Activated T-helper 2 cell treated with anti-CD3 and anti-CD28 coated beads, Interferon-gamma antibody, Interleukin-2, Interleukin-4, amounts not matched to agents 10 μg/mL and 5 μg/mL and 100 μg/mL, durations not matched to agents 14 hours and 24 hours and 36 hours (primary cell): ENCODE results near the gene PLEKHA1. TPM values are rescaled to one million over a fixed set of nuclear protein-coding genes. Genes with fewer than 3 reads are reported as not detected.

Source experiments
- DNase-seq: peaks from one replicate; pipeline ENCODE4 v3.0.0; 2021; ENCODE audit warnings: low spot score
- H3K27ac Mint-ChIP-seq: one replicate; pipeline ENCODE4 v1.8.0; 2021; ENCODE audit warnings: mixed read lengths
- H3K27me3 Mint-ChIP-seq: one replicate; pipeline ENCODE4 v1.8.0; 2021; ENCODE audit warnings: low read depth, mixed read lengths
- H3K36me3 Mint-ChIP-seq: one replicate; pipeline ENCODE4 v1.8.0; 2021; ENCODE audit warnings: low read depth, mixed read lengths
- H3K4me1 Mint-ChIP-seq: one replicate; pipeline ENCODE4 v1.8.0; 2021; ENCODE audit warnings: low read depth, mixed read lengths
- H3K4me3 Mint-ChIP-seq: one replicate; pipeline ENCODE4 v1.8.0; 2021; ENCODE audit warnings: low read depth, mild to moderate bottlenecking, moderate library complexity, mixed read lengths
- H3K9me3 Mint-ChIP-seq: one replicate; pipeline ENCODE4 v1.8.0; 2021; ENCODE audit warnings: mixed read lengths
- intact Hi-C: fragments of 100-400 bp; cut with micrococcal nuclease; formaldehyde crosslinking; loops from one replicate; pipeline ENCODE4 v1.15.1; 2023
- total RNA-seq: library from RNA; stranded (reverse); gene quantifications from 2 replicates; pipeline ENCODE4 v1.2.3, GENCODE V29; 2022

Gene PLEKHA1
- total RNA-seq, 1 donor from 2014 or later, result 4.5 TPM

GRCh38 chr10:122373721-122374120 lies 787 bp upstream of the PLEKHA1 start:
- Mint-ChIP-seq H3K27me3 (peaks cover 59% of the 10 kb centered on the region), H3K27ac (no peak overlapping the region), H3K36me3 (no peaks in the 10 kb centered on the region), H3K9me3 (no peaks in the 10 kb centered on the region), H3K4me1 (peaks cover 24% of the 10 kb centered on the region), H3K4me3 (peak overlapping the region; percentile 77)
- intact Hi-C loops, result loop anchor here (2.0 to 10.0 kb wide), 5 partner anchors 43 to 781 kb away; partner anchors contain the start of genes ACADSB, ATE1, BUB3 and IKZF5
- no peak for DNase-seq

GRCh38 chr10:122374859-122375678 lies 561 bp downstream of the PLEKHA1 start:
- peak overlapping the region; percentile 91 for H3K27ac Mint-ChIP-seq
- peaks cover 59% of the 10 kb centered on the region for H3K27me3 Mint-ChIP-seq
- intact Hi-C loops, result loop anchor here (1.0 to 10.0 kb wide), 6 partner anchors 13 to 780 kb away; partner anchors contain the start of genes ACADSB, ATE1, BUB3 and IKZF5
- peak overlapping the region; percentile 87 for H3K4me3 Mint-ChIP-seq
- H3K36me3 Mint-ChIP-seq, result peaks cover 3% of the 10 kb centered on the region
- peaks cover under 1% of the 10 kb centered on the region for H3K9me3 Mint-ChIP-seq
- peak; percentile 47 for DNase-seq
- peaks cover 29% of the 10 kb centered on the region for H3K4me1 Mint-ChIP-seq

- Mint-ChIP-seq H3K27me3 (peaks cover 58% of the 10 kb centered on the region), H3K4me1 (peaks cover 29% of the 10 kb centered on the region), H3K9me3 (peaks cover 3% of the 10 kb centered on the region), H3K27ac (peak overlapping the region; percentile 91), H3K4me3 (peak overlapping the region; percentile 87), H3K36me3 (peaks cover 3% of the 10 kb centered on the region)
- DNase-seq, result no peak
- intact Hi-C loops, result loop anchor here (1.0 to 10.0 kb wide), 6 partner anchors 13 to 779 kb away; partner anchors contain the start of genes ACADSB, ATE1, BUB3 and IKZF5
These were observed 1.2 kb downstream of the PLEKHA1 start for GRCh38 chr10:122375679-122376160.

- DNase-seq, result no peak
- intact Hi-C loops, result loop anchor here (10.0 kb wide), 2 partner anchors 452 to 628 kb away; partner anchors contain the start of genes ACADSB, ATE1 and IKZF5
- H3K9me3 Mint-ChIP-seq, result peaks cover 3% of the 10 kb centered on the region
- H3K36me3 Mint-ChIP-seq, result peaks cover 3% of the 10 kb centered on the region
- H3K27me3 Mint-ChIP-seq, result peaks cover 55% of the 10 kb centered on the region
- peaks cover 29% of the 10 kb centered on the region for H3K4me1 Mint-ChIP-seq
- H3K27ac Mint-ChIP-seq, result no peak overlapping the region
- H3K4me3 Mint-ChIP-seq, result no peak overlapping the region
These were observed 2.0 kb downstream of the PLEKHA1 start for GRCh38 chr10:122376364-122376961.

DNA sequence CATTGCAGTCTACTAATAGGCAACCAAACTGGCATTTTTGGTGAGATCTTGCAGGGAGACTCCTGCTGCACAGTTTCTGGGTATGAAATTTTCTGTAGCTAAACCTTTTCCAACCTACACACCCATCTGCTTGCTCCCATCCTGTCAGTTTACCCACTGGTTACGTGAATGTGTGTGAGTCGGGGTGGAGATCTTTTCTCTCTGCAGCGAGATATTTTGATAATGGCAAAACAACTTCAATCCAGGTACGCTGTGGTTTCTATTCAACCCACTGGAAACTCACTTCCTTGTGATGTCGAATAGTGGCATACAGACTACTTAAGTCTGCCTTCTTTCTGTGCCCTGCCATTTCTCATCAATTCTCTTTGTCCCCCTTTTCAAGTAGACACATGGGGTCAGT lies 4.5 kb downstream of the PLEKHA1 start:
- intact Hi-C loops, result loop anchor here (10.0 kb wide), 2 partner anchors 454 to 626 kb away; partner anchors contain the start of genes ACADSB, ATE1 and IKZF5
- Mint-ChIP-seq H3K36me3 (peaks cover 3% of the 10 kb centered on the region), H3K4me1 (peaks cover 23% of the 10 kb centered on the region), H3K27me3 (peaks cover 41% of the 10 kb centered on the region), H3K4me3 (no peak overlapping the region), H3K27ac (no peak overlapping the region), H3K9me3 (peaks cover 3% of the 10 kb centered on the region)
- no peak for DNase-seq

- intact Hi-C loops, result loop anchor here (10.0 kb wide), 2 partner anchors 455 to 625 kb away; partner anchors contain the start of genes ACADSB, ATE1 and IKZF5
- Mint-ChIP-seq H3K4me1 (peaks cover 21% of the 10 kb centered on the region), H3K27me3 (peaks cover 39% of the 10 kb centered on the region), H3K9me3 (peaks cover 3% of the 10 kb centered on the region), H3K27ac (no peak overlapping the region), H3K36me3 (peaks cover 3% of the 10 kb centered on the region), H3K4me3 (no peak overlapping the region)
- no peak for DNase-seq
These were observed 5.0 kb downstream of the PLEKHA1 start for GRCh38 chr10:122379537-122379936.

DNA sequence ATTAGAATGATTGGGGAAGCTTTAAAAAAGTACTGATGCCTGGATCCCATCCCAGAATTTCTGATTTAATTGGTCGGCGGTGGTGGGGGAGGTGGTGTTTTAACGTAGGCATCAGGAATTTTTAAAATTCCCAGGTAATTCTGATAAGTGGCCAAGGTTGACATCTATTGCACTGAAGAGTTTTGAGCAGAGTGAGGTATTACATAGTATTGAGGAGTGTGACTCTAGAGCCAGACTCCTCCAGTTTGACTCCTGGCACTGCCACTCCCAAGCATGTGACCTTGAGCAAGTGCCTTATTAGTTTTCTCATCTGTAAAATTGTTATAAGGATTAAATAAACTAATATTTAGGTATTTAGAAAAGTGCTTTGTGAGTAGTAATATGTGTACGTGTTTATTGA lies 6.2 kb downstream of the PLEKHA1 start:
- Mint-ChIP-seq H3K36me3 (peaks cover 3% of the 10 kb centered on the region), H3K4me3 (no peak overlapping the region), H3K27ac (no peak overlapping the region), H3K9me3 (peaks cover 3% of the 10 kb centered on the region), H3K27me3 (peaks cover 42% of the 10 kb centered on the region), H3K4me1 (peaks cover 15% of the 10 kb centered on the region)
- intact Hi-C loops, result no loop called here
- no peak for DNase-seq

DNA sequence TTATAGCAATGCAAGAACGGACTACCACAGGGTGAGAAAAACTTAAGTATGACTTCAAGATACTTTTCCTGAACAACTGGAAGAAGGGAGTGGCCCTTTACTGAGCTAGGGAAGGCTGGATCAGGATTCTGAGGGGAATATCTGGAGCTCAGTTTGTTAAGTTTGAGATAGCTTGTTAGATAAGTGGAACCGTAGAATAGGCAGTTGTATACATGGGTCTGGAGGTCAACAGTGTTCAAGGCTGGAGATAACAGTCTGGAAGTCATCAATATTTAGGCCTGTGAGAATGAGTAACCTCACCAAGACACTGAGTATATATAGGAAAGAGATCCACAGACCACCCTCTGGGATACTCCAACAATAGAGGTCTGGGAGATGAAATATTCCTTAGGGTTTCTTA lies 7.2 kb downstream of the PLEKHA1 start:
- peaks cover 3% of the 10 kb centered on the region for H3K9me3 Mint-ChIP-seq
- H3K4me3 Mint-ChIP-seq, result no peak overlapping the region
- intact Hi-C loops, result no loop called here
- peaks cover 43% of the 10 kb centered on the region for H3K27me3 Mint-ChIP-seq
- DNase-seq, result no peak
- peaks cover 3% of the 10 kb centered on the region for H3K36me3 Mint-ChIP-seq
- H3K4me1 Mint-ChIP-seq, result peaks cover 10% of the 10 kb centered on the region
- no peak overlapping the region for H3K27ac Mint-ChIP-seq

GRCh38 chr10:122386514-122386913 lies 12.0 kb downstream of the PLEKHA1 start:
- H3K4me1 Mint-ChIP-seq, result peaks cover 13% of the 10 kb centered on the region
- intact Hi-C loops, result no loop called here
- H3K27me3 Mint-ChIP-seq, result peaks cover 38% of the 10 kb centered on the region
- no peak overlapping the region for H3K4me3 Mint-ChIP-seq
- no peaks in the 10 kb centered on the region for H3K36me3 Mint-ChIP-seq
- no peak overlapping the region for H3K27ac Mint-ChIP-seq
- DNase-seq, result no peak
- no peaks in the 10 kb centered on the region for H3K9me3 Mint-ChIP-seq

- Mint-ChIP-seq H3K4me1 (peaks cover 11% of the 10 kb centered on the region), H3K27me3 (peaks cover 39% of the 10 kb centered on the region), H3K9me3 (no peaks in the 10 kb centered on the region), H3K36me3 (no peaks in the 10 kb centered on the region), H3K27ac (no peak overlapping the region), H3K4me3 (no peak overlapping the region)
- intact Hi-C loops, result no loop called here
- DNase-seq, result no peak
These were observed 13.1 kb downstream of the PLEKHA1 start for GRCh38 chr10:122387572-122387971.

GRCh38 chr10:122388287-122388997 lies 13.9 kb downstream of the PLEKHA1 start:
- Mint-ChIP-seq H3K36me3 (peaks cover 2% of the 10 kb centered on the region), H3K9me3 (no peaks in the 10 kb centered on the region), H3K27me3 (peaks cover 40% of the 10 kb centered on the region), H3K27ac (peak overlapping the region; percentile 54), H3K4me1 (peaks cover 11% of the 10 kb centered on the region), H3K4me3 (no peak overlapping the region)
- no peak for DNase-seq
- intact Hi-C loops, result loop anchor here (1.0 kb wide), 2 partner anchors 13 to 55 kb away; no protein-coding TSS in a partner anchor

DNA sequence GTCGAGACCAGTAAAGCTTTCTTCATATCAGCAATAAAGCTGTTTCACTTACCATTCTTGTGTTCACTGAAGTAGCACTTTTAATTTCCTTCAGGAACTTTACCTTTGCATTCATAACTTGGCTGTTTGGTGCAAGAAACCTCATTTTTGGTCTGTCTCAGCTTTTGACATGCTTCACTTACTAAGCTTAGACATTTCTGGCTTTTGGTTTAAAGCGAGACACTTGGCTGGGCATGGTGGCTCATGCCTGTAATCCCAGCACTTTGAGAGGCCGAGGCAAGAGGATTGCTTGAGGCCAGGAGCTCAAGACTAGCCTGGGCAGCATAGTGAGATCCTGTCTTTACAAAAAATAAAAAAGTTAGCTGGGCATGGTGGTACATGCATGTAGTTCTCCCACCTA lies 15.8 kb downstream of the PLEKHA1 start:
- no peak overlapping the region for H3K4me3 Mint-ChIP-seq
- H3K36me3 Mint-ChIP-seq, result peaks cover 11% of the 10 kb centered on the region

More for the DNA sequence above, 15.8 kb downstream of the PLEKHA1 start:
- Mint-ChIP-seq H3K4me1 (peaks cover 11% of the 10 kb centered on the region), H3K9me3 (no peaks in the 10 kb centered on the region), H3K27me3 (peaks cover 38% of the 10 kb centered on the region), H3K27ac (no peak overlapping the region)
- intact Hi-C loops, result no loop called here
- DNase-seq, result no peak
